ENCODE data around the gene SORCS2.

DNA sequence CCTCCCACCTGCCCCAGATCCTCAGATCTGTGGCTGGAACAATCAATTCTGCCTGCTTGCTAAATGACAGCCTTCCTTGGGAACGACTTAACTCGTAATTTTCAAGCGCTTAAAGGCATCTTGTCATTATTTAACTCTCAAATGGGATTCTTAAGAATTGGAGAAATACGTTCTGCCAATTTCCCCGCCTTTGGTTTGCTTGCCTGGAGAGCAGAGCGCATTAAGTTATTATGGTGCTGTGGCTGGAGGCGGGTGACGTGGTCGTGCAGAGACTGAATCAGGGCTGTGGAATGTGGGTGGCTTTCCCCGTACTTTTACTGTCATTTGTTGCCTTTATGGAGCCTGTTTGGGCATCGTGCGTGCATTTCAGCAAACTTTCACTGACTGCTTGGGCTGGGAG lies 321.3 kb downstream of the SORCS2 start:
- TF ChIP-seq, protein P1, sequence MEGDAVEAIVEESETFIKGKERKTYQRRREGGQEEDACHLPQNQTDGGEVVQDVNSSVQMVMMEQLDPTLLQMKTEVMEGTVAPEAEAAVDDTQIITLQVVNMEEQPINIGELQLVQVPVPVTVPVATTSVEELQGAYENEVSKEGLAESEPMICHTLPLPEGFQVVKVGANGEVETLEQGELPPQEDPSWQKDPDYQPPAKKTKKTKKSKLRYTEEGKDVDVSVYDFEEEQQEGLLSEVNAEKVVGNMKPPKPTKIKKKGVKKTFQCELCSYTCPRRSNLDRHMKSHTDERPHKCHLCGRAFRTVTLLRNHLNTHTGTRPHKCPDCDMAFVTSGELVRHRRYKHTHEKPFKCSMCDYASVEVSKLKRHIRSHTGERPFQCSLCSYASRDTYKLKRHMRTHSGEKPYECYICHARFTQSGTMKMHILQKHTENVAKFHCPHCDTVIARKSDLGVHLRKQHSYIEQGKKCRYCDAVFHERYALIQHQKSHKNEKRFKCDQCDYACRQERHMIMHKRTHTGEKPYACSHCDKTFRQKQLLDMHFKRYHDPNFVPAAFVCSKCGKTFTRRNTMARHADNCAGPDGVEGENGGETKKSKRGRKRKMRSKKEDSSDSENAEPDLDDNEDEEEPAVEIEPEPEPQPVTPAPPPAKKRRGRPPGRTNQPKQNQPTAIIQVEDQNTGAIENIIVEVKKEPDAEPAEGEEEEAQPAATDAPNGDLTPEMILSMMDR (conservative IDR thresholded peaks at IDR 0.05; ENCODE audit: low read depth, low read length) = no peak
- TF ChIP-seq EZH2phosphoT487 (IDR thresholded peaks at IDR 0.05; ENCODE audit: borderline replicate concordance, low read length) (no peak), EZH2 (IDR thresholded peaks at IDR 0.05; ENCODE audit: low read length, unreplicated experiment) (no peak)

Measured in PC-3 (cell line).